Panc1 (cell line): Measurements from ENCODE around the gene ABHD16B.

ENCODE experiments used
- TF ChIP-seq, protein P1 (sequence below): fragments of 450-650 bp; IDR thresholded peaks from 2 replicates; pipeline ENCODE4 v1.5.1; 2017; ENCODE audit warnings: mild to moderate bottlenecking
- TF ChIP-seq, protein P2 (sequence below), 2 experiments: IDR thresholded peaks; 2 replicates each; pipeline ENCODE4 v1.6.1; 2011 to 2012; ENCODE audit warnings: low read depth in 2 of 2, control low read depth in 1 of 2, low read length in 1 of 2, mild to moderate bottlenecking in 1 of 2, moderate library complexity in 1 of 2; ENCODE audit not compliant: insufficient read depth in 1 of 2

DNA sequence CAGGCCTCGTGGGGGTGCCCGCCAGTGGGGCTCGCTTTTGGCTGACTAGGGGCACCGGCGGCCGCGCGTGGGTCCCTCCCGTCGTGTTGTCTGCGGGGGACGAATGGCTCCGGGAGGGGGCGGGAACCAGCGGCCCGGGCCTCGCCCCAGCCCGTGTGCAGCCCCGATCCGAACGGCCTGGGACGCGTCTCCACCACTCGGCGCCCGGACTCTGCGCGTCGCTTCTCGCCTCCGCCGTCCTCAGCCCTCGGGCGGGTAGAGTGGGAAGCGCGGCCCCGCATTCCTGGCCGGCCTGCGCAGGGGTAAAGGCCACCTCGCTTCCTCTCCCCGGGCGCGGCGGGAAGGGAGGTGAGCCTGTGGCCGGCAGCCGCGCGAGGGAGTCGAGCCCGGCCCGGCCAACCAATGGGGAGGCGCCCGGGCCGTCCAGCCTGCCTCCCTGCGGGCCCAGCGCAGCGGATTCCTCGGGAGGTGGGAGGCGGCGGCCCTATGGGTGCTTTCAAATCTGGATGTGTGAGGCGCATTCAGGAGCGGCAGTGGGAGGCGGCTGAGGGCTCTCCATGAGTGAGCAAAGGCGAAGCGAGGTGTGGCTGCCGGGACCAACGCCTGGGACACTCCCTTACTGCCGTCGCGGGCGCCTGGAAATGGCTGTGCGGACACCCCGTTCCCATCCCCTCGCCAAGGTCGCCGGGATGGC, 29.2 kb upstream of the ABHD16B start:
- TF ChIP-seq, protein P1, sequence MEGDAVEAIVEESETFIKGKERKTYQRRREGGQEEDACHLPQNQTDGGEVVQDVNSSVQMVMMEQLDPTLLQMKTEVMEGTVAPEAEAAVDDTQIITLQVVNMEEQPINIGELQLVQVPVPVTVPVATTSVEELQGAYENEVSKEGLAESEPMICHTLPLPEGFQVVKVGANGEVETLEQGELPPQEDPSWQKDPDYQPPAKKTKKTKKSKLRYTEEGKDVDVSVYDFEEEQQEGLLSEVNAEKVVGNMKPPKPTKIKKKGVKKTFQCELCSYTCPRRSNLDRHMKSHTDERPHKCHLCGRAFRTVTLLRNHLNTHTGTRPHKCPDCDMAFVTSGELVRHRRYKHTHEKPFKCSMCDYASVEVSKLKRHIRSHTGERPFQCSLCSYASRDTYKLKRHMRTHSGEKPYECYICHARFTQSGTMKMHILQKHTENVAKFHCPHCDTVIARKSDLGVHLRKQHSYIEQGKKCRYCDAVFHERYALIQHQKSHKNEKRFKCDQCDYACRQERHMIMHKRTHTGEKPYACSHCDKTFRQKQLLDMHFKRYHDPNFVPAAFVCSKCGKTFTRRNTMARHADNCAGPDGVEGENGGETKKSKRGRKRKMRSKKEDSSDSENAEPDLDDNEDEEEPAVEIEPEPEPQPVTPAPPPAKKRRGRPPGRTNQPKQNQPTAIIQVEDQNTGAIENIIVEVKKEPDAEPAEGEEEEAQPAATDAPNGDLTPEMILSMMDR, result no peak
- TF ChIP-seq, protein P2, sequence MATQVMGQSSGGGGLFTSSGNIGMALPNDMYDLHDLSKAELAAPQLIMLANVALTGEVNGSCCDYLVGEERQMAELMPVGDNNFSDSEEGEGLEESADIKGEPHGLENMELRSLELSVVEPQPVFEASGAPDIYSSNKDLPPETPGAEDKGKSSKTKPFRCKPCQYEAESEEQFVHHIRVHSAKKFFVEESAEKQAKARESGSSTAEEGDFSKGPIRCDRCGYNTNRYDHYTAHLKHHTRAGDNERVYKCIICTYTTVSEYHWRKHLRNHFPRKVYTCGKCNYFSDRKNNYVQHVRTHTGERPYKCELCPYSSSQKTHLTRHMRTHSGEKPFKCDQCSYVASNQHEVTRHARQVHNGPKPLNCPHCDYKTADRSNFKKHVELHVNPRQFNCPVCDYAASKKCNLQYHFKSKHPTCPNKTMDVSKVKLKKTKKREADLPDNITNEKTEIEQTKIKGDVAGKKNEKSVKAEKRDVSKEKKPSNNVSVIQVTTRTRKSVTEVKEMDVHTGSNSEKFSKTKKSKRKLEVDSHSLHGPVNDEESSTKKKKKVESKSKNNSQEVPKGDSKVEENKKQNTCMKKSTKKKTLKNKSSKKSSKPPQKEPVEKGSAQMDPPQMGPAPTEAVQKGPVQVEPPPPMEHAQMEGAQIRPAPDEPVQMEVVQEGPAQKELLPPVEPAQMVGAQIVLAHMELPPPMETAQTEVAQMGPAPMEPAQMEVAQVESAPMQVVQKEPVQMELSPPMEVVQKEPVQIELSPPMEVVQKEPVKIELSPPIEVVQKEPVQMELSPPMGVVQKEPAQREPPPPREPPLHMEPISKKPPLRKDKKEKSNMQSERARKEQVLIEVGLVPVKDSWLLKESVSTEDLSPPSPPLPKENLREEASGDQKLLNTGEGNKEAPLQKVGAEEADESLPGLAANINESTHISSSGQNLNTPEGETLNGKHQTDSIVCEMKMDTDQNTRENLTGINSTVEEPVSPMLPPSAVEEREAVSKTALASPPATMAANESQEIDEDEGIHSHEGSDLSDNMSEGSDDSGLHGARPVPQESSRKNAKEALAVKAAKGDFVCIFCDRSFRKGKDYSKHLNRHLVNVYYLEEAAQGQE (IDR thresholded peaks at IDR 0.05; ENCODE audit: insufficient read depth in 1 of 2, low read depth in 2 of 2, low read length in 1 of 2), result no peak
